IPS-NIHi11 (cell line): ENCODE measurements around the gene ABLIM2.

Experiments
- DNase-seq: peaks from one replicate; pipeline ENCODE4 v3.0.0; 2012; ENCODE audit warnings: mixed read lengths, low spot score

The ABLIM2 gene

DNA sequence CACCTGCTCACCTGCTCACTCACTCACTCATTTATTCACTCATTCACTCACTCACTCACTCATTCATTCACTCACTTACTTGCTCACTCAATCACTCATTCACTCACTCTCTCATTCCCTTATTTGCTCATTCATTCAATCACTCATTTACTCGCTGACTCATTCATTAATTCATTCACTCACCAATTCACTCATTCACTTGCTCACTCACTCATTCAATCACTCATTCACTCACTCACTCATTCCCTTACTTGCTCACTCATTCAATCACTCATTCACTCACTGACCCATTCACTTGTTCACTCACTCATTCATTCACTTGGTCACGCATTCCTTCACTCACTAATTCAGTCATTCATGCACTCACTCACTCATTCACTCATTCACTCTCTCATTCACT, 130.2 kb downstream of the ABLIM2 start:
- no peak for DNase-seq

DNA sequence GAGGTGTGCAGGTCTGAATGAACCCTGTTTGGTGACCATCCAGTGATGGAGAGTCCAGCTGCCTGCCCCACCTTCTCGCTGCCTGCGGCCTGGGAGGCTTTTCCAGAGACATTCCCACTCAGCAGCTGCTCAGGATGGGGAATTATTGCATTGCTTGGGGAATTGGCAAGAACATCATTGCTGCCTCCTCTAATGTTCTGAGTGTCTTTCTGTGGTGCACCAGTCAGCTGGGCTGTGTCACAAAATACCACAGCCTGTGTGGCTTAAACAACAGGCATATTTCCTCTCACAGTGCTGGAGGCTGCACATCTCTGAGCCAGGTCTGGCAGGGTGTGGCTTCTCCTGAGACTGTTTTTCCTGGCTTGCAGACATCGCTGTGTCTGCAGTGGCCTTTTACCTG, 132.2 kb downstream of the ABLIM2 start:
- no peak for DNase-seq

DNA sequence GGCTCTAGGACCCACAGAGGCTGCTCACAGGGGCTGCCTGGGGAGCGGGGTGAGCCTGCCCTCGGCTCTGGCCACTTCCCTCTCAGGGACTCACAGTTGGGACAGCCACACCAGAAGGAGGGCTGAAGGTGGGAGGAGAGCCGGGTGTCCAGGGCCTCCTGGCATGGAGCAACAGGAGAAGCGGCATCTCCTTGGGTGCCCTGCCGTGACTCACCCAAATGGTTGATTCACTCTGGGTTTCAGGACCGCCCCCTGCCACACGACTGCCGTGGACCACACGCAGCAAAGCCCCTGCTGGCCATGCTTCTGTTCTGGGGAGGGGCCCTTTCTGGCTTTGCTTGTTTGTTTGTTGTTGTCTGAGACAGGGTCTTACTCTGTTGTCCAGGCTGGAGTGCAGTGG, 132.9 kb downstream of the ABLIM2 start:
- no peak for DNase-seq

DNA sequence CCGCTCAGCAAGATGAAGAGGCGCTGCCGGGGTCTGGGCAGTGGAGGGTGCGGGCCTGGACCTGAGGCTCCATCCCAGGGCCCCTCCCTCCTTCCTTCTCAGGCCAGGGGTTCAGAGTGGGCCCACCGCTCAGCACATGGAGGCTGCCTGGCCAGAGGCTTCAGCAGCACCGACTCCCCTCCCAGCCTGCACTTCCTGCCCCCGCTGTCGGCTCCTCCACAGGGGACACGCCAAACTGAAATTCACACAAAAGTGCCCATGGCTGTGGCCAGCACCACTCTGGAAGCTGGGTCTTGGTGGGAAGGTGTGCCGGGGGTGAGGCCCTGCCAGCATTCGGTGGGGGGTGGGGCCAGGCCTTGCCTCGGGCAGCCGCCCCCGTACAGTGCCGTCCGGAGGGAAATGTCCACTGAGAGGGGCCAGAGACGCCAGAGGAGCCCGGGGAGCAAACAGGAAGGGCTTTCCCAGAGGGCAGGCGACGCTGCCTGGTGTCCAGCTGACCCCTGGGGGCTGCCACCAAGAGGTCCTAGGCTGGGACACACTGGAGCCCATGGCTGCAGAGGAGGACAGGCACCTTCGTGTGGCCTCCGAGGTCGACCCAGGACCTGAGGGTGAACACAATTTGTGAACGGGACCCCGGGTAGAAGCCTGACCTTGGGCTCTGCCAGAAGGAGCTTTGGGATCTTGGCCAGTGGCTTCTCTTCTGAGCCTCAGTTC, 134.4 kb downstream of the ABLIM2 start:
- no peak for DNase-seq

DNA sequence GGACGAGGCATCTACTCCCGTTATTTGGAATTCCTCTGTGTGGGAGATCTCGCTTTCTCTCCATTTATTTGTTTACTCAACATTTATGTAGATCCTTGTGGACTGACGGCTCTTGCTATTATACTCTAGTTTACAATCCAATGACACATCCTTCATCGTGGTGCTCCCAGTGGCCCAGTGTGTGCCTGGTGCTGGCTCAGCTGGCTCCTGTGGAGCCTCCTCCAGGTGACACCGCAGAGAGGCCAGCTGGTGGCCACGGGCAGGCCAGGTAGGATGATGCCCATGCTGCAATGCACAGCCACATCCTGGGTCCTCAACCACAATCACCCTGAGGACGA, 134.9 kb downstream of the ABLIM2 start:
- DNase-seq, result no peak

DNA sequence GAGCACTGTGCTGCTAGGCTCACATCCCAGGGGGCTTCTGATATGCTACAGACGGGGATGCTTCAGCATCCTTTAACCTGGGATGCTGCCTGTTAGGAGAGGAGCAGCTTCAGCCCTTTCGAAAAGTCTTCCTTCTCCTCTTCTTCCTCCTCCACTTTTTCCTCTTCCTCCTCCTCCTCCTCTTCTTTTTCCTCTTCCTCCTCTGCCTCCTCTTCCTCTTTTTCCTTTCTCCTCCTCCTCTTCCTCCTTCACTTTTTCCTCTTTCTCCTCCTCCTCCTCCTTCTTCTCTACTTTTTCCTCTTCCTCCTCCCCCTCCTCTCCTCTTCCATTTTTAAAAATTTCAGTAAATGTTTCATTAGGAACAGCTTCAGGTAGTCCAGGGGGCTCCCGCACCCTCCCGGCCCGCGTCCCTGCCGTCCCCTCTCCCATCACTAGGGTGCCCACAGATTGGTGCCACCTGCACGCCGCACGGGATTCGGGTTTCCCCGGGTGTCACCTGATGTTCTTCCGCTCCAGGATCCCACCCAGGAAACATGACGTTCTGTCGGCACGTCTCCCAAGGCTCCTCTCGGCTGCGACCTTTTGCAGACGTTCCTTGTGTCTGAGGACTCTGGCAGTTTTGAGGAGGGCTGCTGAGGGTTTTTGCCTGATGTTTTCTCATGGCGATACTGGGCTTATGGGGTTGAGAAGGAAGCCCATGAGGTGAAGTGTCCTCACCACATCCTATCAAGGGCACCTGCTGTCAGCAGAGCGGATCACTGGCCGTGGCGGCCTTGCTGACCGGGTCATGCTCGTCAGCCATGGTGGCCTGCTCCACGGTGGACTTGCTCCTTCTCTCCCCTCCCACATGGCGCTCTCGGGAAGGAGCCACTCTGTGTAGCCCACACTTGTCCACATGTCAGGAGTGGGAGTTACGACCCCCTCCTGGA, 135.6 kb downstream of the ABLIM2 start:
- DNase-seq, result no peak

DNA sequence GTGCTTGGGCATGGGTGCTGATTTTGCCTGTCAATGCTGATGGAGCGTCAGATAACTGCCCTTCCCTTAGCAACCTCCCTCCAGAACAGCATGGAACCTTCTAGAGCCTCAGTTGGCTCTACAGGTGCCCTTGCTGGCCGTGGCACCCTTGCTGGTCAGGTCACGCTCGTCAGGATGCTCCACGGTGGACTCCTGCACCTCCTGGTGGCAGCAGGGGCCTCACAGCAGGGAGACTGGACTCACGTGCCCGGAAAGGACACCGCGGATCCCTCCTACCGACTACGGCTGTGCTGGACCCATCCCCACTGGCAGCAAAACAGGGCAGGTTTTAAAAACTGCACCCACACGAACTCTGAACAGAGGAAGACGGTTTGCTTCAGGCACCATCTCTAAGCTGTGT, 136.8 kb downstream of the ABLIM2 start:
- no peak for DNase-seq

DNA sequence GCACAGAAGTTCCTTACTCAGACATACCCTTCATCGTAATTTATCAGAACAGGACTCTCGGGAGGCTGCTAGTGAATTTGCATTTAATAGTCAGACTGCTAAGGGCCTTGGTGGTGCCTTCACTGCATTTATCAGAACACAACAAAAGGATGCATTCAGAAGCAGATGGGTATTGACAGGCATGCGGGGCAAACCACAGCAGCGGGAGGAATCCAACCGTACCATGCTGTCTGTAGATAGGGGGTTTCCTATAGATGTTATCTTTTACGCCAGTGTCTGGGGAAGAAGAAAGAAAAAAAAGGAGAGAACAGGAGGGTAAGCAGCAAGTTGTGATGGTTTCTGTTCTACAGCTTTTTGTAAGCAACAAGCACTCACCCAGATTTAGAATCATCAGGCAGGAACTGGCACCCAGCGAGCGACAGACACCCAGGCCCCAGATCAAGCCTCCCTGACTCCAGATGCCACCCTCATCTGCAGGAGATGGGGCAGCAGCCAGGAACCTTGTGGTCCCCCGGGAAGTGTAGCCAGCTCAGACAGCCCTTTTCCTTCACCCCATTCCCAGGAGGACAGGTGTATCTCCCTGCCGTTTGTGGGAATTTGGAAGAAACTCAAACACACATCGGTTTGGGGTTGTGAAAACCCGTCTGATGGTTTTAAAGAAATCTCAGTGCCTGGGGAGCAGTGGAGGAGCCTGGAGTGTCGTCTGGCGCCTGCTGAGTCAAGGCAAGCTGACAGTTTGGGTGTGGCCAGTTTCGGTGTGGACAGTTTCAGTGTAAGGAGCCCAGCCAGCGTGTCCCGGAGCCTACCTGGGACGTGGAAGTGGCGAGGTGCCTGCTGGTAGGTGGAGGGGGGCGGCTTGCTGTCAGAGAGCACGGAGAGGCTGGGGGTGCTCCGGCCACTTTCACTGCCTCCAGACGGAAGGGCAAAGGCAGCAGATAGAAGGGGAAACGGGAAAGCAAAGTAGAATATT, 138.9 kb downstream of the ABLIM2 start:
- no peak for DNase-seq

DNA sequence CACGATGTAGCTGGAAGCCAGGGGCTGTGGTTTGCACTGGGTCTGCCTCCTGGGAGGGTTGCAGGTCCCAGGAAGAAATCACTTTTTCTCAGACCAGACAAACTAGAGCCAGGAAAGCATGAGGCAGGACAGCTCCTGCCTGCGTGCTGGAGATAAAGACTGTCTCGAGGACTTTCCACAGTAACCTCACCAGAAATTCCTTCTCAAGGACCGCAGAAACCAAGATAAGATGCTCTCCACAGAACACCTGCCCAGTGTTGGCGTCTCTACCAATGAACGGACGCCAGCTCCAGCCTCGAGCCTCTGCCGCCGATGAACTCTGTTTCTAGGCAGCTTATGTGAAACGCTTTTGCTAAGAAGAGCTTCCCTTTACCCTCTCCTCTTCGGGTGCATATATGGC, 142.1 kb downstream of the ABLIM2 start:
- no peak for DNase-seq

DNA sequence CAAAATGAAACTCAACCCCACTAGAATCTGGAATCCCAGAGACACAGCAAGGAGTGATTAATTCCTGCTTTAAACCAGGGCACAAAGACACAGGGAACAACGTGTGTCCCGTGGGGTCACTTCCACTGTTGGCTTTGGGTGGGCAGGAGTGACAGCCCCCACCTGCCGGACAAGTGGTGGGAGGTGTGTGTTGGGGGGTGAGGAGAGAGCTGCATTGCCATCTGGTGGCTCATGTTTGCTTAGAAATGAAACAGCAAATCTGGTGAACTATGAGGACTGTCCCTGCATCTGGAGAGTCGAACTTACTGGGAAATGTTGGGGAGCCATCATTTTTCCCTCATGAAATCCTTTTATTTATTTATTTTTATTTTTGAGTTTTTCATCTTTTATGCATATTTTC, 143.1 kb downstream of the ABLIM2 start:
- peak; percentile 63 for DNase-seq

DNA sequence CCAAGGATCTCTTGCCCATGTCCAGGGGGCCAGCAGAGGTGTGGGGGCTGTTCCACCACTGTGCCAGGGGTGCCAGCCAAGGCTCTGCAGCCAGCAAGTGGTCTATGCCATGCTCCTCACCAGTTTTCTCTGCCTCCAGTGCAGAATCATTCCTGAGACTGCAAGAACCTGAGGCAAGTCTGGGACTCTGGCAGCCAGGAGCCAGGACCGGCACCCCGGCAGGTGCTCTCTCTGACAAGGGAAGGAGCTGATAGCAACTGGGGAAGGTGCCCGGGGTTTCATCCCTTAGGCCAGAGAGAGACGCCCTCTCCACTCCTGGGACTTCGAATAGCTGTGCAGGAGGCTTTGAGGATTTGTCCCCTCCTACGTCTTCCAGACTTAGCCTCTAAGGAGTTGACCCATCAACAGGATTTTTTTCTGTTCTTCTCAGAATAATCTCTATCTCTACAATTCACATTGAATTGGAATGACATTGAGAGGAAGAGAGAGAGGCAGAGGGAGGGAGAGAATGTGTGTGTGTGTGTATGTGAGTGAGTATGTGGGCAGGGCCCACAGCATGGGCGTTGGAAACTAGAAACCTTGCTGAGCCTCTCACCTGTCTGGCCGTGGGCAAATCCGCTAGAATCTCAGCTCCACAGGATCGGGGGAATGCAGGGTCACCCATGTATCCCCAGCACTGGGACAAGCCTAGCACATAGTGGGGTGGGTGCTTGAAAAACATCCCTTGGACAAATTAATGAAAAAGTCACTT, 144.5 kb downstream of the ABLIM2 start:
- DNase-seq, result no peak

DNA sequence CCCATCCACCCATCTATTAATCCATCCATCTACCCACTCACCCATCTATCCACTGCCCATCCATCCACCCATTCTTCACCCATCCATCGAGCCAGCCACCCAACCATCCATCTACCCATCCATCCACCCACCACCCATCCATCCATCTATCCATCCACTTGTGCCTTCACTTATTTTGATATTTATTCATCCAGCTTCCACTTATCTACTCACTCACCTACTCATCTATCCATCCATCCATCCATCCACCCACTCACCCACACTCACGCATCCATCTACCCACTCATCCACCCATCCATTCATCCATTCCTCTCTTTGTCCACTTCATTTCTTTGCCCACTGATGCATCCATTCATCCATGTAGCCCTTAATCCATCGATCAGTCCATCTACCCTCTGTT, 146.1 kb downstream of the ABLIM2 start:
- DNase-seq, result no peak

DNA sequence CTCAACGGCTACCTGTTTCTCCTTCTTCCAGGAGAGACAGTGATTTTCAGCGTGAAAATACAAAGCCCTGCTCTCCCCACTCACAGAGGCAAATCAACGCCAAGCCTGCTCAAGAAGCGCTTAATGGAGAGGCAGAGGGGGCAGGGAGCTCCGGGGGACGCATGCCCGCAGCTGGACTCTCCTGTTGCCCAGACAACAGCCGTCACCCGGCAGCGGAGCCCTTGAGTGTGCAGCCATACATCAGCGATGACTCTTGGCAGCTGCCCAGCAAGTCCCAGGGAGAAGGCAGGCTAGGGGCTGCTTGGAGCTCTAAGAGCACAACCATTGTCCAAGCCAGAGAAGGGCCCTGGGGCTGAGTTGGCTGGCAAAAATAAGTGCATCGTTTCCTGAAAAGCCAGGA, 148.0 kb downstream of the ABLIM2 start:
- peak; percentile 71 for DNase-seq

DNA sequence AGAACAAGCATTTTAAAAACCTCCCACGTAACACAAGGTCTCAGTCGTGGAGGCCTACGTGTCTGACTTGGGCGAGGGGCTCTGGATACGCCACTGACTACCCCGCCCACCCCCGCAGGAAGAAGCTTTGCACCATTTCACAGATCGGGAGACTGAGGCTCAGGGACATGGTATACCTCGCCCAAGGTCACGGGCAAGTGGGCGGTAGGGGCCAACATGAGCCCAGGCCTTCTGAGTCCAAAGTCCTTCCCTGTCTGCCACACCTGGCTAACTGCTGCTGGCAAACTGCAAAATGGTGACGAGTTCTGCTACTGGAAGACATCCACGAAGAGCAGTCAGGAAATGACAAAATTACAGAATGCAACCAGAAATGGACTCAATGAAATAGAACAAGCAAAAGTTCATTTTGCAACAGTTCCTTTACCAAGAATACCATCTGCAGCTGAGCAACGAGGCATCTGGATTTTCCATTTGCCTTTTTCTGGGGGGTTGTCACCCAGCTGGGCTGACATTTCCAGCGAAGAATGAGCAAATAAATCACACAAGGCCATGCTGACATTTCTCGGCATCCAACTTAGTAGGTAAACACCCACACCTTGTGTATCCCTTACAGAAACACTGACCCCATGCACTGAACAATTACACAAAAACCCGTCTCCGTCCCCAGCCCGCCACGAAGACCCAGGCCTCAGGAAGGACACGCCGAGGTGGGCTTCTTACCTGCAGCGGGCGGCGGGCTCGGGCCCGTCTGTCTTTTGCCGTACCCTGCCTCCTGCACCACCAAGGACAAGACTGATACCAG, 148.7 kb downstream of the ABLIM2 start:
- DNase-seq, result no peak

DNA sequence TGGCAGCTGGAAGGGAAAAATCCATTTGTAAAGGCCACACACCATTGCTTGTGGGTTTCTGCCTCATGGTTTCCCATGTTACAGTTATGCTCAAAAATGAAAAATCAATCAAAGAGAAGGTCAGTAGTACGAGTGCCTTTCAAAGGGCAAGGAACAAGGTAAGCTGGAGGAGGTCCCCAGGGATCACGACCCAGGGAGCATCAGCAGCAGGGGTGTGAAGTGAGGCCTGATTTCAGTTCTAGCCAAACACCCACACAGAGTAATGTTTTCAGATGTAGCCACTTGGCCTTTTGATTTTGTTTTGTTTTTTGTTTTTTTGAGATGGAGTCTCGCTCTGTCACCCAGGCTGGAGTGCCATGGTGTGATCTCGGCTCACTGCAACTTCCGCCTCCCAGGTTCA, 149.5 kb downstream of the ABLIM2 start:
- DNase-seq, result no peak

DNA sequence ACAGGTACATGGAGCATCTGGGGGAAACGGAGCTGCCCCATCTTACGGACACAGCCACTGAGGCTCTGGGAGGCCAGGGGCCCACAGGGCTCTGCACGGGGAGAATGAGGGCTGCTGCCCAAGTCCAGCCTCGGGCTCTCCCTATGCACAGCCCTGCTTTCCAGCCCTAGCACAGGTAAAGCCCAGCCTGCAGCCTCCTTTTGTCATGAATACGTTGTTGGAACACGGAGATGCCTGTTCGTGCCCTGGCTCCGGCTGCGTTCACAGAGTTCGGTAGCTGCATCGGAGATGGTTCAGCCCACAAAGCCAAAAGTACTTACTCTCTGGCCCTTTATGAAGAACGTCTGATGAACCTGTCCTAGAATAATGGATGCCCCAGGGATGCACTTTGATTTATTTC, 150.2 kb downstream of the ABLIM2 start:
- DNase-seq, result no peak

DNA sequence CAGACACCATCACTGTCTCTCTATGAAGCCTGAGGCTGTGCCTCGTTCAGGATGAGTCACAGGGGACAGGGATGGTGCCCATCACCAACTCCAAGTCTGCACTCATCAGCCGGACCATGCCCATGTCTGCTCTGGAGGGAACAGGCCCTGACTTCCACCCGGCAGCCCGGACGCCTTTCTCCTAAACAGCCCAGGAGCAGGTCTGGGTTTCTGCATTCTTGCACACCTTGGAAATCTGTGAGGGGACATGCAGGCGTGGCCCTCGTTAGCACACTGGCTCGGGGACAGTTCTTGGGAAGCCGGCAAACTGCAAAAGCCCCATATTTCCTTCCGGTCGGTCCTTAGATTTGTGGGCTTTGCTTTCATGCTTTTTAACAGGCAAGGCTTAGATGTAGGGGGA, 151.0 kb downstream of the ABLIM2 start:
- no peak for DNase-seq

DNA sequence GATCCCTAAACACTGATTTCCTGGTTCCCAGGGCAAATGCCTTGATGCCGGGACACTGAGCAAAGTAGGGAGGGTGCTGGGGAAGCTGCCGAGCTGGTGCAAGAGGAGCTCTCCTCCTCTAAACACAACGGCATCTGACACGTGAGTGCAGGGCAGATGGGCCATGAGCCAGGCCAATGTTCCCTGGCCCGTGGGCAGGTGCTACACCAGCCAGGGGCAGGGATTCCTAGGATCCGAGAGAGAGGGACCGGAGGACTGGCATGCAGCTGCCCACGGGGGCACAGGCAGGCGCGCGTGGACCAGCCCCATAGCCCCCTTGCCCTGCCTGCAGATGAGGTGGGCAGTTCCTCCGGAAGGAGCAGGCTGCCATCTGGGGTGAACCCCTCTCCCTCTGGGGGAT, 152.1 kb downstream of the ABLIM2 start:
- DNase-seq, result no peak

DNA sequence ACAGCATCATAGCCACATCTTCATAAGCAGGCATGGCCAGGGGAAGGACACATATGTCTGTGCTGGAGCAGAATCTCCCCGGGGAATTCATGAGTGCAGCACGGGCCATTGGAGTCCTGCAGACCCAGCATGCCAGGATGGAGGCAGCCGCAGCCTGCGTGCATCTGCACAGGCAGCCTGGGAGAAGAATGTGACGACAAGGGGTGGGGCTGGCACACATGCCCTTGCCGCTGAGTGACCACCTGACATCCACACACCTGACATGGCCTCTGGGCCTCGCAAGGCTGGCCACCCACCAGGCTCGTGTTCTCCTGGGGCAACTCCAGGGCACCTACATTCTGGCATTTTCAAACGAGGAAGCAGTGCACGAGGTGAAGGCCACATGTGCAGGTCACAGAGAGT, 152.8 kb downstream of the ABLIM2 start:
- no peak for DNase-seq

DNA sequence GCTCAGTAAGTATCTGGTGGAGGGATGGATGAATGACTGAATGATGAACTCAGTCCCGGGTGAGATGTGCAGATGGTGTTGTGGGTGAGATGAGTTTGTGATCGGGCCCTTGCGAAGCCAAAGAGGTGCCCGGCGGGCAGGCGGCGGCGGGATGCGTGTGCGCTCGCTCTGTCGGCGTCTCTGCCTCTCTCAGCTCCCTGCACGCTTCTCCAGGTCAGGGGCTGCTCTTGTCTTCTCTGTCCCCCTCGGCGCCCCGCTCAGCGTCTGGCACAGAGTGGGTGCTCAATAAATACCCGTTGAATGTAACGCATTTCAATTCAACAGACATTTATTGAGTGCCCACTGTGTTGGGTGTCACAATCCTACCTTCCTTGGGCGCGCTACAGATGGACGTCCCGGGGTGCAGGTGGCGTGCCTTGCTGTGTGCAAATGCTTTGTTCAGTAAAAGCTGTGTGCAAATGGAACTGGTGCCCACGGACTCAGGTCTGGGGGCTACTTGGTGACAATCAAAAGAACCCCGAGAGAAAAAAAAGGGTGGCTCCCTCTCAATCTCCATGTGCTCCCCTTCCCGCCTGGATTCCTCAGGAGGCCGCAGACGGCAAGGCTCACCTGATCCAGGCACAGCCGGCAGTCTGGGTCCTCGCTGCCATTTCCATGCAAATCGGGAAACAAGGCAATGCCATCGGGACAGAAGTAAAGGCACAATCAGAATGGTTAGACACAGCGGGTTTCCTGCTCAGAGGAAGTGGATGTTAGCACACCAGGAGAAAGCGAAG, 153.4 kb downstream of the ABLIM2 start:
- DNase-seq, result no peak
